K562 treated with DMSO at 1 percent for 48 hours (cell line): ENCODE data around the gene GOLGA8O. TPM values are rescaled to one million over a fixed set of nuclear protein-coding genes. Genes with fewer than 3 reads are reported as not detected.

Experiments
- total RNA-seq: library from RNA; unstranded; fragments of 300-600 nt; gene quantifications from 2 replicates; pipeline ENCODE4 v1.2.3, GENCODE V29; 2022; ENCODE audit warnings: low replicate concordance; ENCODE audit errors: extremely low read depth

The GOLGA8O gene, protein sequence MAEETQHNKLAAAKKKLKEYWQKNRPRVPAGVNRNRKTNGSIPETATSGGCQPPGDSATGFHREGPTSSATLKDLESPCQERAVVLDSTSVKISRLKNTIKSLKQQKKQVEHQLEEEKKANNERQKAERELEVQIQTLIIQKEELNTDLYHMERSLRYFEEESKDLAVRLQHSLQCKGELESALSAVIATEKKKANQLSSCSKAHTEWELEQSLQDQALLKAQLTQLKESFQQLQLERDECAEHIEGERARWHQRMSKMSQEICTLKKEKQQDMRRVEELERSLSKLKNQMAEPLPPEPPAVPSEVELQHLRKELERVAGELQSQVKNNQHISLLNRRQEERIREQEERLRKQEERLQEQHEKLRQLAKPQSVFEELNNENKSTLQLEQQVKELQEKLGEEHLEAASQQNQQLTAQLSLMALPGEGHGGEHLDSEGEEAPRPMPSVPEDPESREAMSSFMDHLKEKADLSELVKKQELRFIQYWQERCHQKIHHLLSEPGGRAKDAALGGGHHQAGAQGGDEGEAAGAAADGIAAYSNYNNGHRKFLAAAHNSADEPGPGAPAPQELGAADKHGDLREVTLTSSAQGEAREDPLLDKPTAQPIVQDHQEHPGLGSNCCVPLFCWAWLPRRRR
- not detected in 2 replicates for total RNA-seq

DNA sequence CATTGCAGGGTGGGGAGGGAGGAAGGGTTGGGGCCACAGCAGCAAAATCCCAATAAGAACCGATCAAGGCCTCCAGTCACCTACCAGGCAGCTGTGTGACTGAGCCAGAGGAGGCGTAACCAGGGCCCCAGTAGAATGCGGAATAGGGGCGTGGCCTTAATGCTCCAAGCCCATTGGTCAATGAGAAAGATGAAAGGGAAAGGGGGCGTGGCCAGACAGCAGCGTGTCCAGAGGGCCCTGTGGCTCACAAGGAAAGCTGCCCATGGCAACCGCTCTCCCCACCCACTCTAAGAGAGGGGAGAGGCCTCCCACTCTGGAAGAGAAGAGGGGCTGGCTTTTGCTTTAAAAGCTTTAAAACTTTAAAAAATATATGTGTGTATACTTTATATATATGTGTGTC lies at the start of gene GOLGA8O:
GOLGA8O (minus strand) TSS at position 101 of the 400 bp plus-strand sequence; CDS start at position 3, 98 bp downstream.

DNA sequence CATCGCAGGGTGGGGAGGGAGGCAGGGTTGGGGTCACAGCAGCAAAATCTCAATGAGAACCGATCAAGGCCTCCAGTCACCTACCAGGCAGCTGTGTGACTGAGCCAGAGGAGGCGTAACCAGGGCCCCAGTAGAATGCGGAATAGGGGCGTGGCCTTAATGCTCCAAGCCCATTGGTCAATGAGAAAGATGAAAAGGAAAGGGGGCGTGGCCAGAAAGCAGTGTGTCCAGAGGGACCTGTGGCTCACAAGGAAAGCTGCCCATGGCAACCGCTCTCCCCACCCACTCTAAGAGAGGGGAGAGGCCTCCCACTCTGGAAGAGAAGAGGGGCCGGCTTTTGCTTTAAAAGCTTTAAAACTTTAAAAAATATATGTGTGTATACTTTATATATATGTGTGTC lies 52.2 kb downstream of the GOLGA8O start, which contains the start of gene GOLGA8K:
GOLGA8K (minus strand) TSS at position 101 of the 400 bp plus-strand sequence; CDS start at position 3, 98 bp downstream.

Other genes starting within 250 kb of the GOLGA8O start
- gene GOLGA8K, start 52.3 kb downstream of the GOLGA8O start, total RNA-seq: not detected in 2 replicates
- not detected in 2 replicates for gene GOLGA8N, start 137.8 kb upstream of the GOLGA8O start, total RNA-seq
- not detected in 2 replicates for gene ARHGAP11A, start 159.9 kb upstream of the GOLGA8O start, total RNA-seq
- not detected in 2 replicates for gene SCG5, start 186.1 kb upstream of the GOLGA8O start, total RNA-seq